Common myeloid progenitor, CD34-positive (primary cell): ENCODE data around the gene UBAP1.

Experiments
- CTCF ChIA-PET: fragments of 350-600 bp; sonication (Branson Sonifier 250); formaldehyde crosslinking; loops from one replicate; lab custom pipeline; 2021; ENCODE audit warnings: antibody characterized with exemption; lab: Charles Lee
- POLR2A ChIA-PET: fragments of 350-600 bp; sonication (Branson Sonifier 250); formaldehyde crosslinking; loops from one replicate; lab custom pipeline; 2021; ENCODE audit warnings: antibody characterized with exemption; lab: Charles Lee
- DNase-seq, 3 donors: peaks; one replicate each; pipeline versions ENCODE4 v3.0.0 to v3.0.0-alpha.2; 2013
- H3K27ac ChIP-seq, 2 experiments: 1 replicate in 1 of 2; 2 replicates in 1 of 2; pipeline ENCODE4 v1.7.0; 2013; ENCODE audit warnings: inconsistent platforms in 2 of 2, low read length in 2 of 2, mild to moderate bottlenecking in 2 of 2, low read depth in 1 of 2, moderate library complexity in 1 of 2; ENCODE audit not compliant: severe bottlenecking in 2 of 2, insufficient read depth in 1 of 2, poor library complexity in 1 of 2
- H3K27me3 ChIP-seq, 5 experiments: replicated peaks in 2 of 5; 1 replicate in 3 of 5; 2 replicates in 2 of 5; pipeline versions ENCODE4 v1.6.1 to v1.7.0; 2013; ENCODE audit warnings: low read length in 4 of 5, mild to moderate bottlenecking in 2 of 5, moderate library complexity in 2 of 5, inconsistent platforms in 1 of 5; ENCODE audit not compliant: insufficient read depth in 5 of 5, control insufficient read depth in 4 of 5
- H3K36me3 ChIP-seq, 4 experiments: 1 replicate in 2 of 4; 2 replicates in 2 of 4; pipeline versions ENCODE4 v1.6.1 to v1.7.0; 2013; ENCODE audit warnings: low read length in 3 of 4, control low read depth in 1 of 4, mild to moderate bottlenecking in 1 of 4; ENCODE audit not compliant: control insufficient read depth in 4 of 4, insufficient read depth in 4 of 4
- H3K4me1 ChIP-seq, 4 experiments: 1 replicate in 3 of 4; 2 replicates in 1 of 4; pipeline versions ENCODE4 v1.6.1 to v1.7.1; 2013; ENCODE audit warnings: low read length in 3 of 4, mild to moderate bottlenecking in 3 of 4, control low read depth in 1 of 4, inconsistent platforms in 1 of 4, moderate library complexity in 1 of 4; ENCODE audit not compliant: control insufficient read depth in 4 of 4, insufficient read depth in 4 of 4; ENCODE audit errors: control extremely low read depth in 1 of 4
- H3K4me3 ChIP-seq, 7 experiments: 1 replicate in 4 of 7; 2 replicates in 3 of 7; pipeline versions ENCODE4 v1.5.1 to v1.7.0; 2013; ENCODE audit warnings: mild to moderate bottlenecking in 7 of 7, low read length in 6 of 7, moderate library complexity in 6 of 7, inconsistent platforms in 2 of 7, low read depth in 2 of 7, control low read depth in 1 of 7; ENCODE audit not compliant: insufficient read depth in 4 of 7, control insufficient read depth in 1 of 7; ENCODE audit errors: extremely low read depth in 1 of 7
- H3K9me3 ChIP-seq, 5 experiments: 1 replicate in 4 of 5; 2 replicates in 1 of 5; pipeline versions ENCODE4 v1.6.1 to v1.7.1; 2013; ENCODE audit warnings: low read length in 4 of 5, mild to moderate bottlenecking in 2 of 5, inconsistent platforms in 1 of 5, low read depth in 1 of 5, moderate library complexity in 1 of 5; ENCODE audit not compliant: control insufficient read depth in 4 of 5, insufficient read depth in 2 of 5; ENCODE audit errors: control extremely low read depth in 1 of 5
- WGBS: methylation state at CpG from one replicate; pipeline ENCODE4 v1.1.5; 2013; ENCODE audit not compliant: insufficient coverage; 5-methylcytosine and 5-hydroxymethylcytosine counted together

UBAP1 gene

DNA sequence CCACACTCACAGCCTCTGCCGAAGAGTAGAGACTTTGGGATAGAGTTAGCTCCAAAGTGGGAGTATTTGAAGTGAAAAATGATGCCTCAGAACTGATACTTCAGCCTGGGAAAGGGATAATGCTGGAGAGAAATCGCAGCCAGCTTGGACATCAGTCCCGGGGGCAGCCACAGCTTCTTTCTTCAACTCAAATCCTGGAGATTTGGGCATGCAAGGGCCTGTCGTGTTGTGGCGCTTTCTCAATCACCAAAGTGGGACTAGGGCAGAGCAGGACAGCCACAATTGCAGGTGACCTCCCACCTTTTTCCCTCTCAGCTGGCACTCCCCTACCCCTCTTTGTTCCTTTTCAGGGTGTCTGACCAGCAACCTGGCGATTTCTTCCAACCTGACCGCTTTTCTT is 70.4 kb downstream of the UBAP1 start:
- H3K27ac ChIP-seq = no peak overlapping the region
- POLR2A ChIA-PET = no interaction called here
- WGBS = 99% methylated on average over 7 of the region's 7 CpGs

DNA sequence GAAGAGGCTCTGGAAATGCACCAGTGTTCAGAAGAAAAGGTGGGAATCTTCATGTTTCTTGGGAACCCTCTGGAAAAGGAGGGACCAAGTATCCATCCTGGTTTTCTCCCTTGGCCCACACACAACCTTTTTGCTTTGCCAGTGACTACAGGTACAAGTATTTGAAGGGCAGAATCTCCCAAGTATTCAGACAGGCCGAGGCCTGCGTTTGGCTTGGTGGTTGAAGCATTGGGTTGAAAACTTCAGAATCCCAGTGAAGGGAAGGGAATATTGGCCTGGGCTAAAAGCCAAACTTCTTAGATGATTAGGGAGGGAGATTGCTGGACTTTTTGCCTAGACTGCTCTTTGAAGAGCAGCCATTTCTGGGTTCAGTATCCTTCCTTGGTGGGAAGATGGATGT is 71.9 kb downstream of the UBAP1 start:
- Histone ChIP-seq H3K4me1 (no peaks in the 10 kb centered on the region), H3K9me3 (no peaks in the 10 kb centered on the region), H3K36me3 (peaks cover 19 to 87% (median 48%) of the 10 kb centered on the region in 4 experiments), H3K27ac (no peak overlapping the region), H3K4me3 (no peak overlapping the region), H3K27me3 (no peaks in the 10 kb centered on the region)
- DNase-seq = no peak
- ChIA-PET POLR2A (no interaction called here), CTCF (interaction anchor here (0.6 to 9.0 kb wide), 6 partner anchors 10 to 240 kb away, joined by 3 to 66 read pairs (median 10); no protein-coding TSS in a partner anchor)
- 100% methylated on average over 2 of the region's 2 CpGs for WGBS

More for the DNA sequence above, 70.4 kb downstream of the UBAP1 start:
- Histone ChIP-seq H3K36me3 (peaks cover 19 to 72% (median 42%) of the 10 kb centered on the region in 4 experiments), H3K27me3 (no peaks in the 10 kb centered on the region), H3K4me3 (no peak overlapping the region), H3K9me3 (no peaks in the 10 kb centered on the region), H3K4me1 (no peaks in the 10 kb centered on the region)
- DNase-seq = no peak
- CTCF ChIA-PET = interaction anchor here (0.7 to 9.0 kb wide), 5 partner anchors 8 to 130 kb away, joined by 3 to 66 read pairs (median 3); no protein-coding TSS in a partner anchor

DNA sequence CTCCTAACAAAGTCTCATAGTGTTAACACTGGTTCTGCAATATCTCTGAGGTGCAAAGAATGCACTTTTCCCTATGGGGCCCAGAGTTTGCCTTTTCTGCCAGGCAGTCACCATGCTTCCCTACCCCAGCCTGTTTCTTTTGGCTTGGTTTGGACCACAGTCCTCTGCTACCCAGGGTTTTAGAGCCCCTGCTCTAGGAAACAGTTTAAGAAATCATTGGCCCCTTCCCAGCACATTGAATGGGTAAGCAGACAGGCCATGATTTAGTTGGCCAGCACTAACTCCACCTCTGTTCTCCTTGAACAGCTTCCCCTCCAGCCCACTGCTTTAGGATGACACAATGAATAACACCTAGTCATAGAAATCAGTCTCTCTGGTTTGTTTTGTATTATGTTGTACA is 73.2 kb downstream of the UBAP1 start:
- ChIA-PET CTCF (interaction anchor here (0.5 to 9.0 kb wide), 21 partner anchors 10 to 260 kb away, joined by 3 to 66 read pairs (median 4); partner anchors contain the start of gene UBAP1), POLR2A (no interaction called here)
- Histone ChIP-seq H3K27me3 (no peaks in the 10 kb centered on the region), H3K36me3 (peaks cover 19 to 87% (median 49%) of the 10 kb centered on the region in 4 experiments), H3K4me1 (no peaks in the 10 kb centered on the region), H3K4me3 (no peak overlapping the region), H3K27ac (no peak overlapping the region), H3K9me3 (no peaks in the 10 kb centered on the region)
- no peak for DNase-seq

DNA sequence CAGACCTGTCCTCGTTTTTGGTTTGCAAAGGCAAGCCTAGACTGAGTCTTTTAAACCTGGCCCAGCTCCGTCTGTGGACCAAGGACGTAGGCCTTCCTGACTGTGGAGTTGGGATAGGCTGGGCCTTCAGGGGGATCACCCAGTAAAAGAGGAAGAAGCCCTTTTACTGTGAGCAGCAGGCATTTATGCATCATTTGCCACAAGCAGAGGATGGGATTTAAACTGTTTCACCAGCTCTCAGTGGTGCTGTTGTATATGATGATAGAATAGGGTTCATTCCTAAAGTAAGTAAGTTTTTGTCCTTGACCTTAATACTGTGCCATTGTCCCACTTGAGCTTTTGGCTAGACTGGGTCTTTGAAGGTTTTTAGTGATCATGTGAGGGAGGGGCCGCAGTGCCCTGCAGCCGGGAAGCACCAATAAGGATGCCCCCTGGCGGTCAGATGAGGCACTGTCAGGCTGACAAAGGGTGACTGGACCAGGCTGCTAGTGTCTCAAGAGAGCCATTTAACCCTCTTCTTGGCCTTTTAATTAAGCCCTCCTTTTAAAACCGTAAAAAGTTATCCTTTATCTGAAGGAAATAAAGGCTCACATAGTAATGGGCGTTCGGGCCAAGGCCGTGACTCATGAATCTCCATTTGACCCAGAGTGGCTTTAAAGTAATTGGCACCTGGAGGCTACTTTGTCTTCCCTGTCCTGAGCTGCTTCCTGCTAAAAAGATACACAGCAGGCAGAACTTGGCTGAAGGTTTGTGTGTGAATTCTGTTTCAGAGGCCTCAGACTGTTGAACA is 74.0 kb downstream of the UBAP1 start:
- peak; percentile 51 to 71 (median 53) for DNase-seq
- H3K9me3 ChIP-seq = no peaks in the 10 kb centered on the region
- POLR2A ChIA-PET = no interaction called here
- WGBS = 67% methylated on average over 10 of the region's 10 CpGs
- H3K4me1 ChIP-seq = no peaks in the 10 kb centered on the region
- no peaks in the 10 kb centered on the region for H3K27me3 ChIP-seq
- CTCF ChIA-PET = interaction anchor here (0.8 to 9.0 kb wide), 29 partner anchors 9 to 440 kb away, joined by 3 to 66 read pairs (median 4); partner anchors contain the start of genes MYORG and UBAP1
- H3K36me3 ChIP-seq = peaks cover 19 to 94% (median 53%) of the 10 kb centered on the region in 4 experiments
- H3K27ac ChIP-seq = no peak overlapping the region
- no peak overlapping the region for H3K4me3 ChIP-seq

- WGBS = 84% methylated on average over 2 of the region's 3 CpGs
- H3K4me1 ChIP-seq = no peaks in the 10 kb centered on the region
- H3K27ac ChIP-seq = no peak overlapping the region
- peaks cover 17 to 97% (median 54%) of the 10 kb centered on the region in 4 experiments for H3K36me3 ChIP-seq
- DNase-seq = peak in 2 of 3 donors; percentile 26 to 35
- H3K27me3 ChIP-seq = no peaks in the 10 kb centered on the region
- ChIA-PET CTCF (interaction anchor here (0.7 to 9.0 kb wide), 24 partner anchors 8 to 441 kb away, joined by 3 to 66 read pairs (median 4); partner anchors contain the start of gene UBAP1), POLR2A (interaction anchor here (0.5 kb wide), 1 partner anchor 413 kb away, joined by 5 read pairs; no protein-coding TSS in a partner anchor)
- H3K4me3 ChIP-seq = no peak overlapping the region
- H3K9me3 ChIP-seq = no peaks in the 10 kb centered on the region
Measured at GRCh38 chr9:34253460-34253837, 74.6 kb downstream of the UBAP1 start.

GRCh38 chr9:34254141-34254913 is 75.5 kb downstream of the UBAP1 start:
- ChIA-PET POLR2A (interaction anchor here (0.5 kb wide), 1 partner anchor 414 kb away, joined by 5 read pairs; no protein-coding TSS in a partner anchor), CTCF (interaction anchor here (0.7 to 9.0 kb wide), 23 partner anchors 10 to 442 kb away, joined by 3 to 66 read pairs (median 4); no protein-coding TSS in a partner anchor)
- Histone ChIP-seq H3K4me1 (no peaks in the 10 kb centered on the region), H3K36me3 (peaks cover 15 to 96% (median 52%) of the 10 kb centered on the region in 4 experiments), H3K27ac (no peak overlapping the region), H3K27me3 (no peaks in the 10 kb centered on the region), H3K9me3 (no peaks in the 10 kb centered on the region), H3K4me3 (no peak overlapping the region)
- WGBS = 96% methylated on average over 13 of the region's 16 CpGs
- no peak for DNase-seq
